CD4-positive, CD25-positive, alpha-beta regulatory T cell (primary cell): Measurements from ENCODE around the gene AK1. TPM values are rescaled to one million over a fixed set of nuclear protein-coding genes. Genes with fewer than 3 reads are reported as not detected.

Source experiments
- ATAC-seq, 2 donors: fragments of 150-1000 bp; cut with Tn5 transposase; one replicate each; pipeline ENCODE4 v1.10.0; 2021; ENCODE audit warnings: low read depth in 2 of 2, moderate number of reproducible peaks in 2 of 2, moderate library complexity in 1 of 2
- DNase-seq, 3 donors: peaks; one replicate each; pipeline versions ENCODE4 v3.0.0 to v3.0.0-alpha.2; 2012 to 2022; ENCODE audit warnings: mixed read lengths in 1 of 3
- H3K27ac ChIP-seq: one replicate; pipeline ENCODE4 v1.7.0; 2013; ENCODE audit warnings: mild to moderate bottlenecking, low read length; ENCODE audit not compliant: insufficient read depth, poor library complexity, severe bottlenecking
- H3K27me3 ChIP-seq: one replicate; pipeline ENCODE4 v1.7.0; 2013; ENCODE audit warnings: low read length; ENCODE audit not compliant: control insufficient read depth, insufficient read depth
- H3K36me3 ChIP-seq: one replicate; pipeline ENCODE4 v1.7.0; 2013; ENCODE audit warnings: mild to moderate bottlenecking, low read length, moderate library complexity; ENCODE audit not compliant: control insufficient read depth, insufficient read depth
- H3K4me1 ChIP-seq: 2 replicates; pipeline ENCODE4 v1.7.0; 2013; ENCODE audit warnings: mild to moderate bottlenecking, low read length; ENCODE audit not compliant: insufficient read depth, control insufficient read depth, poor library complexity, severe bottlenecking
- H3K4me3 ChIP-seq: one replicate; pipeline ENCODE4 v1.7.0; 2013; ENCODE audit warnings: low read depth, mild to moderate bottlenecking, low read length, moderate library complexity
- H3K9me3 ChIP-seq, 2 experiments: 1 replicate in 1 of 2; 2 replicates in 1 of 2; pipeline ENCODE4 v1.7.0; 2013; ENCODE audit warnings: low read length in 2 of 2, mild to moderate bottlenecking in 1 of 2, moderate library complexity in 1 of 2; ENCODE audit not compliant: control insufficient read depth in 2 of 2
- H3K27ac Mint-ChIP-seq, 3 donors: one replicate each; pipeline ENCODE4 v1.8.0; 2020 to 2022; ENCODE audit warnings: mild to moderate bottlenecking in 3 of 3, mixed read lengths in 3 of 3, moderate library complexity in 2 of 3
- H3K27me3 Mint-ChIP-seq: one replicate; pipeline ENCODE4 v1.8.0; 2022; ENCODE audit warnings: mild to moderate bottlenecking, mixed read lengths
- H3K36me3 Mint-ChIP-seq: one replicate; pipeline ENCODE4 v1.8.0; 2020; ENCODE audit warnings: mixed read lengths
- H3K4me1 Mint-ChIP-seq, 4 donors: one replicate each; pipeline ENCODE4 v1.8.0; 2020 to 2022; ENCODE audit warnings: mixed read lengths in 4 of 4, mild to moderate bottlenecking in 1 of 4
- H3K4me3 Mint-ChIP-seq, 4 donors: one replicate each; pipeline ENCODE4 v1.8.0; 2020 to 2022; ENCODE audit warnings: mild to moderate bottlenecking in 4 of 4, mixed read lengths in 4 of 4, moderate library complexity in 3 of 4
- H3K9me3 Mint-ChIP-seq, 7 donors: one replicate each; pipeline ENCODE4 v1.8.0; 2020 to 2022; ENCODE audit warnings: mixed read lengths in 7 of 7, mild to moderate bottlenecking in 3 of 7, moderate library complexity in 2 of 7
- polyA plus RNA-seq, 4 donors: library from polyadenylated mRNA; unstranded; fragments of 300-500 nt; fragmentation: Illumina TruSeq; gene quantifications; one replicate each; pipeline ENCODE4 v1.2.3, GENCODE V29; 2021
- total RNA-seq: library from RNA; stranded (reverse); gene quantifications from one replicate; pipeline ENCODE4 v1.2.3, GENCODE V29; 2022

The AK1 gene, protein sequence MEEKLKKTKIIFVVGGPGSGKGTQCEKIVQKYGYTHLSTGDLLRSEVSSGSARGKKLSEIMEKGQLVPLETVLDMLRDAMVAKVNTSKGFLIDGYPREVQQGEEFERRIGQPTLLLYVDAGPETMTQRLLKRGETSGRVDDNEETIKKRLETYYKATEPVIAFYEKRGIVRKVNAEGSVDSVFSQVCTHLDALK
- total RNA-seq, result 84.7 TPM
- under 1 TPM; 0.08 to 0.42 (median 0.25) TPM for polyA plus RNA-seq

DNA sequence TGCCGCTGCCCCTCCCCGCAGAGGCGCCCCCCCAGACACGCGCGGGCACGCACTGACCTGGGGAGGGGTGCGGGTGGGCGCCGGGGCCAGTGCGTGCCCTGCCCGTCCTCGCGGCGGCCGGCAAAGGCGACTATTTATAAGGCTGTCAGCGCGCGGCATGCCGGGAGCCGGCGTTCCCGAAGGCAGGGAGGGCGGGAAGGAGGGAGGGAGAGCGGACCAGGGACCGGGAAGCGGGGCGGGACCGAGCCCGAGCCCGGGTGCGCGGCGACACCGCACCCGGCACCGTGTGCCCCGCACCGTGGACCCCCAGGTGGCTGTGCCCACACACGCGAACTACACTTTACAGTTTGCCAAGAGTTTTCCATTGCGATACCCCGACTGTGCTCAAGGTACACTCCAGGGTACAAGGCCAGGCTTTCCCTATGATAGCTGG, at the start of gene AK1:
TSS of gene AK1 (minus strand) at position 110 of the 433 bp plus-strand sequence. CDS start 3,058 bp downstream, outside the sequence.
- Histone ChIP-seq H3K27me3 (no peaks in the 10 kb centered on the region), H3K4me3 (no peak within 1 kb of the TSS), H3K27ac (no peak within 1 kb of the TSS), H3K9me3 (no peaks in the 10 kb centered on the region), H3K36me3 (no peaks in the 10 kb centered on the region), H3K4me1 (peaks cover 9% of the 10 kb centered on the region)
- no peaks in the 10 kb centered on the region for H3K27me3 Mint-ChIP-seq
- H3K4me1 Mint-ChIP-seq, result peaks cover 0 to 14% (median 4%) of the 10 kb centered on the region in 4 donors
- H3K4me3 Mint-ChIP-seq, result peak within 1 kb of the TSS in 1 of 4 donors; percentile 48
- DNase-seq (no peak), ATAC-seq (no peak)
- H3K9me3 Mint-ChIP-seq, result no peaks in the 10 kb centered on the region
- peak within 1 kb of the TSS in 1 of 3 donors; percentile 49 for H3K27ac Mint-ChIP-seq
- H3K36me3 Mint-ChIP-seq, result peaks cover 8% of the 10 kb centered on the region

DNA sequence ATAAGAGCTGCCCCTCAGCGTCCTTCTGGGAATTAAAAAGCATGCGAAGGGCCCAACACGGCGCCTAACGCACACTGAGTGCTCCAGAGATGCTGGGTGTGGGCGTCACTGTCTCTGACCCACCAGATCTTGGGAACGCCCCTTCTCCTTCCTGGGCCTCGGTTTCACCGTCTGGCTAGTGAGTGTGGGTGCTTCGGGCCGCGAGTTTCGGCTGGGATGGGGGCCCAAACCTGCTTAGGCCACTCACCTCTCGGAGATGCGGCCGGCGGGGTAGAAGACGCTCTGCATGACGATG, 49.4 kb upstream of the AK1 start:
- H3K27me3 ChIP-seq, result peaks cover 4% of the 10 kb centered on the region
- no peak overlapping the region for H3K27ac Mint-ChIP-seq
- peaks cover 32% of the 10 kb centered on the region for H3K27me3 Mint-ChIP-seq
- peaks cover 0 to 3% (median 0%) of the 10 kb centered on the region in 7 donors for H3K9me3 Mint-ChIP-seq
- DNase-seq (no peak), ATAC-seq (peak in 1 of 2 donors; percentile 1)
- no peaks in the 10 kb centered on the region for H3K9me3 ChIP-seq
- H3K4me1 Mint-ChIP-seq, result peaks cover 0 to 37% (median 20%) of the 10 kb centered on the region in 4 donors
- no peak overlapping the region for H3K4me3 ChIP-seq
- H3K36me3 Mint-ChIP-seq, result no peaks in the 10 kb centered on the region
- no peak overlapping the region for H3K27ac ChIP-seq
- H3K4me1 ChIP-seq, result peaks cover 42% of the 10 kb centered on the region
- H3K36me3 ChIP-seq, result no peaks in the 10 kb centered on the region
- H3K4me3 Mint-ChIP-seq, result peak overlapping the region in 3 of 4 donors; percentile 27 to 76 (median 58)

DNA sequence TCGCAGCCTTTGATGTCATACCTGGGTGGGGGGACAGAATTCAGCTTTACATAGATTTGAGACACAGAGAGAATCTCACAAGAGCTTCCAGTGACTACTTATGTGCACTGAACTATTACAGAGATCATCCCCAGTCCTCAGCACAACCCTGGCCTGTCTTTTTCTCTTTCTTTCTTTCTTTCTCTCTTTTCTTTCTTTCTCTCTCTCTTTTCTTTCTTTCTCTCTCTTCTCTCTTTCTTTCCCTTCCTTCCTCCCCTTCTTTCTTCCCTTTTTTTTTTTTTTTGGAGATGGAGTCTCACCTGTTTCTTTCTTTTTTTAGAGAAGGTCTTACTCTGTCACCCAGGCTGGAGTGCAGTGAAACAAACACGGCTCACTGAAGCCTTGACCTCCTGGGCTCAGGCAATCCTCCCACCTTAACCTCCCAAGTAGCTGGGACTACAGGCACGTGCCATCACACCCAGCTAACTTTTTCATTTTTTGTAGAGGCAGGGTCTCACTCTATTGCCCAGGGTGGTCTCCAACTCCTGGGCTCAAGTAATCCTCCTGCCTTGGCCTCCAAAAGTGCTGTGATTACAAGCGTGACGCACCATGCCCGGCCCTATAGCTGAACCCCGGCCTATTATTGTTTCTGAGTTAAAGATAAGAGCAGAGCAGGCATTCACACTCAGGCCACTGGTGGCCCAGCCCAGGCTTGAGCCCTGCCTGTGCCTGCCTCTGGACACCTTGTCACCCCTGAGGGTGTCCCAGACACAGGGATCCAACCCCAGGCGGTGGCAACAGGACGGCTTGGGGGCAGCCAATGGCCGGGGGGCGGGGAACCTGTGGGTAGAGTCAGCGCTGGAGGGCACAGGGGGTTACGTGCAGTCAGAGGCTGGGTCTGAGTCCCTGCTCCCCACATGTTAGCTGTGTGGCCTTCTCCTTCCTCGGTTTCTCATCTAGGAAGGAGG, 48.8 kb upstream of the AK1 start:
- Histone ChIP-seq H3K9me3 (no peaks in the 10 kb centered on the region), H3K27ac (no peak overlapping the region), H3K4me1 (peaks cover 45% of the 10 kb centered on the region), H3K27me3 (peaks cover 4% of the 10 kb centered on the region), H3K4me3 (no peak overlapping the region), H3K36me3 (no peaks in the 10 kb centered on the region)
- H3K4me3 Mint-ChIP-seq, result peak overlapping the region; percentile 29 to 76 (median 47)
- H3K27me3 Mint-ChIP-seq, result peaks cover 32% of the 10 kb centered on the region
- H3K9me3 Mint-ChIP-seq, result no peaks in the 10 kb centered on the region
- no peak for ATAC-seq
- peaks cover 0 to 37% (median 20%) of the 10 kb centered on the region in 4 donors for H3K4me1 Mint-ChIP-seq
- peak overlapping the region in 1 of 3 donors; percentile 56 for H3K27ac Mint-ChIP-seq
- no peak for DNase-seq
- H3K36me3 Mint-ChIP-seq, result no peaks in the 10 kb centered on the region

DNA sequence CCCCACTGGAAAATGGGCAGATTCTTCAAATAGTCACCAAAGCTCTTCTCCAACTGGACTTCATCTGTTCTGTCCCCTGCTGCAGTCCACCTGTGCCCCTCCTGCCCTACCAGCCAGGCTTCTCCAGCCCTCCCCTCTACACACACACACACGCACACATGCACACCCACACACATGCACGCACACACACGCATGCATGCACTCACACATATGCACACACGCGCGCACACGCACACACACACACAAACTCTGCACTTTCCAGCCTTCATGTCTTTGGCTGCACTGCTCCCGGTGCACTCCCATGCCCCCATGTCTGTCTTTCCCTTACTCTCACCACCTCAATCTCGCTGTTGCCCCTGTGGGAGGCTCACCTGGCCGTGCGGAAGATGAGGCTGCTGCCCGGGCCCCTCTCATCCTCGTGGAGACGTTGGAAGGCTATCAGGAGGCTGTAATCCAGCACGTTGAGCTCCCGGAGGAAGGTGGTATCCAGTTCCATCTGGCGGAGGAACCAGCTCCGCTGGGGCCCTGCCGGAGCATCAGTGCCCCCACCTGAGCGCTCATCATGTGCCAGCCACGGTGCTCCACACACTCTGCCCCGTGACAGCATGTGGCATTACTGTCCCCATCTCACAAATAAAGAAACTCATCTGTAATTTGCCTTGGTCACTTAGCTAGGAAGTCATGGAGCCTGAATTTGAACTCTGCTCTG, 47.4 kb upstream of the AK1 start:
- ATAC-seq (no peak), DNase-seq (no peak)
- H3K4me1 ChIP-seq, result peaks cover 33% of the 10 kb centered on the region
- H3K27me3 Mint-ChIP-seq, result peaks cover 29% of the 10 kb centered on the region
- H3K36me3 ChIP-seq, result no peaks in the 10 kb centered on the region
- no peak overlapping the region for H3K4me3 ChIP-seq
- H3K9me3 Mint-ChIP-seq, result no peaks in the 10 kb centered on the region
- peaks cover 0 to 28% (median 17%) of the 10 kb centered on the region in 4 donors for H3K4me1 Mint-ChIP-seq
- no peaks in the 10 kb centered on the region for H3K36me3 Mint-ChIP-seq
- no peak overlapping the region for H3K27ac ChIP-seq
- H3K27me3 ChIP-seq, result peaks cover 4% of the 10 kb centered on the region
- peak overlapping the region in 1 of 4 donors; percentile 74 for H3K4me3 Mint-ChIP-seq
- no peaks in the 10 kb centered on the region for H3K9me3 ChIP-seq
- H3K27ac Mint-ChIP-seq, result no peak overlapping the region

DNA sequence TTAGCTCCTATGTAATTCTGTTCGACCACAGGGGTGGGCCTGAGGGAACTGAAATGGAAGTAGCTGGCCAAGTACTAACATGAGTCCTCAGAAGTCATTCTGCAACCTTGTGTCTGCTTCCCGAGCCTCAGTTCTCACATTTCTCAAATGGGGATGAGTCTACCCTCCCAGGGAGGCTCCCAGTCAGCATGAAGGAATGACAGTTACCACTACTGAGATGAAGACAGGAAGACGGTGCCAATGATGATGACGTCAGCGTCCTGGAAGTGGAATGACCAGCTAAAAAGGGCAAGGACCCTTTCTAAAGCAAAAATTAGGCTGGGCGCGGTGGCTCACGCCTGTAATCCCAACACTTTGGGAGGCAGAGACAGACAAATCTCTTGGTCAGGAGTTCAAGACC, 46.3 kb upstream of the AK1 start:
- no peak overlapping the region for H3K4me3 ChIP-seq
- no peaks in the 10 kb centered on the region for H3K36me3 Mint-ChIP-seq

DNA sequence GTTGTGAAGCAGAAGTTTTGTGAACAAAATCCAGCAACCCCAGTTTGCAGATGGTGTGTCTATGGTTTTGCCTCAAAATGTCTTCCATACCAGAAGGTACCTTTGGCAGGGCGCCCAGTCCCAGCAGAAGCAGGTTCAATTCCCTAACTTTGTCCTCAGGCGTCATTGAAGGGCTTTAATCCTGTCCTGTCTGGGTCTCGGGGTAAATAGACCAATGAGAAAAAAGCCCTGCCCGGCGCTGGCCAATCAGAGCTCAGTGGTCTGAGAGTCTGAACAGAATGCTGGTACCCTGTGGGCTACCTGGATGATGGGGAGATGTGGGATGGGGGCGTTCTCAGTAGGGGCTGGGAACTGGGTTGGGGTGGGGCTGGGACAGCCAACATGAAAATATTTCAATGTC, 45.6 kb upstream of the AK1 start:
- H3K9me3 ChIP-seq, result no peaks in the 10 kb centered on the region
- no peak for DNase-seq
- Mint-ChIP-seq H3K4me1 (peaks cover 0 to 25% (median 14%) of the 10 kb centered on the region in 4 donors), H3K27me3 (peaks cover 20% of the 10 kb centered on the region), H3K9me3 (no peaks in the 10 kb centered on the region), H3K36me3 (no peaks in the 10 kb centered on the region), H3K4me3 (peak overlapping the region in 1 of 4 donors; percentile 32), H3K27ac (no peak overlapping the region)
- H3K4me1 ChIP-seq, result peaks cover 28% of the 10 kb centered on the region
- no peak for ATAC-seq
- no peaks in the 10 kb centered on the region for H3K36me3 ChIP-seq
- H3K27ac ChIP-seq, result no peak overlapping the region
- H3K27me3 ChIP-seq, result peaks cover 4% of the 10 kb centered on the region
- H3K4me3 ChIP-seq, result no peak overlapping the region

More for the DNA sequence above, 46.3 kb upstream of the AK1 start:
- no peaks in the 10 kb centered on the region for H3K9me3 ChIP-seq
- no peak overlapping the region for H3K27ac ChIP-seq
- no peaks in the 10 kb centered on the region for H3K36me3 ChIP-seq
- peaks cover 4% of the 10 kb centered on the region for H3K27me3 ChIP-seq
- ATAC-seq, result no peak
- DNase-seq, result no peak
- Mint-ChIP-seq H3K4me1 (peaks cover 0 to 25% (median 15%) of the 10 kb centered on the region in 4 donors), H3K4me3 (no peak overlapping the region), H3K27me3 (peaks cover 24% of the 10 kb centered on the region), H3K27ac (no peak overlapping the region), H3K9me3 (no peaks in the 10 kb centered on the region)
- H3K4me1 ChIP-seq, result peaks cover 30% of the 10 kb centered on the region

DNA sequence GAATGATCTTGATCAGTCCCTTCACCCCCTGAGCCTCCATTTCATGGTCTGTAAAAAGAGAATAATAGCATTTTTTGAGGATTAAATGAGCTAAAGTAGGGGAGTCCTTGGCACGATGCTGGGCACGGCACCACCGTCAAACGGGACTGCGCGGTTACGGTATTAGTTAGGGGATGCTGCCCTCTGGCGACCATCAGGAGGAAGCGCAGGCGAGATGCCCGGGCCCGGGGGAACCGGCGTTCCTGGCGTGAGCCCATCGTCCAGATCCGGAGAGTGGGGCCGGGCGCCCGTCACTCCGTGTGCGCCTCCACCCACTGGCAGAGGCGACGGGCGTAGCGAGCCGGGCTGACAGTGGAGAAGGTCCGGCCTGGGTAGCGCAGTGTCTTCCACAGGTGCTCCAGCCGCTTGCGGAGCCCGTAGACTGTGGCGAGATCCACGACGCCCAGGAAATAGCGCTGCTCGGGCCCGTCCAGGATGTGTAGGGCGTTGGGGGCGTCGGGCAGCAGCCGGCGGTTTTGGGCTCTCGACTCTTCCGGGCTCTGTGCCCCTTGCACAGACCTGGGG, 44.2 kb upstream of the AK1 start:
- Mint-ChIP-seq H3K4me3 (peak overlapping the region; percentile 11 to 80 (median 57)), H3K4me1 (peaks cover 0 to 33% (median 19%) of the 10 kb centered on the region in 4 donors)

More for the DNA sequence above, 44.2 kb upstream of the AK1 start:
- Mint-ChIP-seq H3K36me3 (no peaks in the 10 kb centered on the region), H3K27me3 (peaks cover 20% of the 10 kb centered on the region), H3K27ac (peak overlapping the region in 2 of 3 donors; percentile 52 to 83), H3K9me3 (no peaks in the 10 kb centered on the region)
- ATAC-seq, result peak; percentile 39 to 46
- H3K27ac ChIP-seq, result no peak overlapping the region
- DNase-seq, result peak; percentile 67 to 76 (median 76)
- no peaks in the 10 kb centered on the region for H3K9me3 ChIP-seq
- H3K36me3 ChIP-seq, result no peaks in the 10 kb centered on the region
- H3K4me3 ChIP-seq, result no peak overlapping the region
- peaks cover 4% of the 10 kb centered on the region for H3K27me3 ChIP-seq
- H3K4me1 ChIP-seq, result peaks cover 23% of the 10 kb centered on the region
